C1 segment of cervical spinal cord (tissue), 14 donors: ENCODE measurements around the gene TOPBP1.
"Not testable (repeated sequence)": the region's sequence is repeated elsewhere in the genome, so short reads cannot be mapped to it uniquely, and the experiment has no call there.

Source experiments
- DNase-seq, 14 donors: peaks; one replicate each; lab custom pipeline; 2025; lab: John Stamatoyannopoulos, UW

TOPBP1 gene

GRCh38 chr3:133661454-133662277 is at the start of gene TOPBP1:
Gene TOPBP1 (minus strand): TSS chr3:133661941. CDS start chr3:133661127, 814 bp downstream.
- peak in 13 of 14 donors; percentile 16 to 79 (median 67) for DNase-seq

DNA sequence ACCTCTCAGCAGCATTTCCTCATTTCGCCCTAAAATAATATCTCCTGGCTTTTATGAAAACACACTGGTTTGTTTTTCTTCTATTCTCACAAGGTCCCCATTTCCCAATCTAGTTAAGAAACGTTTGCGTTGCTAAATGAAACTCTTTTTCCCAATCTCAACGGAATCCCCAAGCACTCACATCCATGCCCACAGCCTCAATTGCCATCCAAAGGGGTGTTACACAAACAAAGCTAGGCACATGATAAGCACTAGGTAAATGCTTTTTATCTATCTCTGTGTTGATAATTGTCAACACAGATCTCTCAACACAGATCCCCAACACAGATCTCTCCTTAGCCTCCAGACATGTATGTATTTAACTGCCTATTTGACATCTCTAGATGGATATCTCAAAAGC is 49.3 kb upstream of the TOPBP1 start:
- no peak for DNase-seq

DNA sequence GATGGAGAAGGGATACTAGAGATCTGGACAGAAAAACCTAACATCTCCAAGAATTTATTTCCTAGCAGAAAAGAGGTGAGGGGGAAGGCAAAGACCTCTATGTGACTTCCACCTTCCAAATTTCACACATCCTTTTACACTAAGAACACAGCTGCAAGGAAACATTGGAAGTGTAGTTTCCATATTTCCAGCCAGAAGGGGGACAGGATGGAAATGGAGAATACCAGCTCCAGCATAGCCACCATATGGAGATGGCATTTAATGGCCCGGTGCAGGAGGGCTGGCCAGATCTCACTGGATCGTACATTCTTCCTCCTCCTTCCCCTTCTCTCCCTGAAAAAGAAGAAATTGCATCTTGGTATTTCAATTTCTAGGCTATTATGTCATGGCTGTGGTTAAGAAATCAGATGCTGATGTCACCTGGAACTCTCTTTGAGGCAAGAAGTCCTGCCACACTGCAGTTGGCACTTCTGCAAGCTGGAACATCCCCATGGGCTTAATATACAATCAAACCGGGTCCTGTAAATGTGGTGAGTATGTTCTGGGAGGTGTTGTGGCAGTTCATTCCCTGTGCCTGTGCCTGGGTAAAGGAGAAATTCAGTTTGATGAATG is 47.5 kb upstream of the TOPBP1 start:
- no peak for DNase-seq

DNA sequence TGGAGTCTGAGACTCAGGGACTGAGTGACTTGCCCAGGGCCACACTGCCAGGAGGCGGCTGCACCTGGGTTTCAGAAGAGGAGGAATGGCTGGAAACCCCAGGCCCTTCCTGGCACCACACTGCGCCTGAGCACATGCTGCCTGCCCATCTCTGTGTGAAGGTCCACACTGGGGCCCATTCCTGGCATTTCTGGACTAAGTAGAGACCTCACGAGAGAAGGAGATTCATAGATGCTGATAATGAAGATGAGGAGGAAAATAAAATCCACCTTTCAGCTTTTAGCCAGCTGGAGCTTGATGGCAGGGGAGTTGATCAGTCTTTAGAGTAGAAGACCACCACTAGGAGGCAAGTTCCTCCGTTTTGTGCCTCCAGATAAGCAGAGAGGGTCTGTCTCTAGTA is 44.3 kb upstream of the TOPBP1 start:
- DNase-seq, result no peak

DNA sequence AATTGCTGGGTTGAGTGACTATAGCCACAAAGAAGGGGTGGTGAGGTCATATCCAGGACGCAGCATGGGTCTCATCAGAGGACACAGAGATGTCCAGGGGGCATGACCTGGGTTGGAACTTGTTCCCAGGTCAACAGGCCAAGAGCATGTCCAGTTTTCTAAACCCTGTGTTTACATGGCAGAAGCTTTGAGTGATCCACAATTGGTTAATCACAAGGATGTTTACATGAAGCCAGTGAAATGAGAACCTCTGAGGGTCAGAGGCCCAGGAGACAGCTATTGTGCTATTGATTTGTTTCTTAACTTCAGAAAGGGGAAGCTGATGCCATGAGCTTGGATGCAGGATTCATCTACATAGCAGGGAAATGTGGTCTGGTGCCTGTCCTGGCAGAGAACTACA is 42.2 kb upstream of the TOPBP1 start:
- no peak for DNase-seq

GRCh38 chr3:133701435-133702358 is 40.0 kb upstream of the TOPBP1 start:
- no peak for DNase-seq

DNA sequence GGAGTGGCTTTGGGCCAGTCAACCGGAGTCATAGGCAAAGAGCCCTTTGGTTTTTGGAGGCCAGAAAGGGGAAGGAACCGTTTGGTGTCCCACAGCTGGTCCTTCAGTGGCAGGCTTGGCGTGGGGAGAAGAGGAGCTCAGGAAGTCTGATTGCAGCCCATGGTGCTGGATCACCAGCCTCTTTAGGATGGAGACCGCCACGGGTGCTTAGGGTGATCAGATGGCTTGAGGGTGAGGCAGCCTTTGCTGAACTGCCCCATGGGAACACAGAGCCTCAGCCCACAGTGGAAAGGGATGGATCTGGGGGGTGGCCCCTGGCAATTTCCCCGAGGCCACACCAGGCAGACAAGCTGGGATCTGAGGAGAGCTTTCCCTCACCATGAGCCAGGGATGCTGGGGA is 38.6 kb upstream of the TOPBP1 start:
- DNase-seq, result no peak

- DNase-seq, result no peak
Observed at GRCh38 chr3:133699903-133700302, 38.2 kb upstream of the TOPBP1 start.

- DNase-seq, result no peak
Observed at GRCh38 chr3:133699467-133699866, 37.7 kb upstream of the TOPBP1 start.

GRCh38 chr3:133697960-133698359 is 36.2 kb upstream of the TOPBP1 start:
- DNase-seq, result no peak

DNA sequence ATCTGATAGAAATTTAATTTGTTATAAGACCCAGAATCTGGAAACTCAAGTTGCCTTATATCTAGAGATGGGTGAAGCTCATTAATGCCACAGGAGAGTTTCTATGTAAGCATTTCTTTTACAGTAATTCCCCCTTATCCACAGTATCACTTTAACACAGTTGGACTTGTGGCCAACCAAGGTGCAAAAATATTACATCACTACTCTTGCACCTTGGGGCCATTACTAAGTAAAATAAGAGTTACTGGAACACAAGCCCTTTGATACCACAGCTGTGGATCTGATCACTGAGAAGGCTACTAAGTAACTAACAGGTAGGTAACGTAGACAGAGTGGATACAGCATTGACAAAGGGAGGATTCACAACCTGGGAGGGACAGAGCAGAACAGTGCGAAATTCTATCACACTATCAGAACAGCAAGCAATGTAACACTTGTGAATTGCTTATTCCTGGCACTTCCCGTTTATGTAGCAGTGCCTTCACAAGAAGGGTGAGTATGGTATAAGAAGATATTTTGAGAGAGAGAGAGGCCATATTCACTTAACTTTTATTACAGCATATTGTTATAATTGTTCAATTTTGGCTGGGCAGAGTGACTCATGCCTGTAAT is 33.9 kb upstream of the TOPBP1 start:
- DNase-seq, result no peak

DNA sequence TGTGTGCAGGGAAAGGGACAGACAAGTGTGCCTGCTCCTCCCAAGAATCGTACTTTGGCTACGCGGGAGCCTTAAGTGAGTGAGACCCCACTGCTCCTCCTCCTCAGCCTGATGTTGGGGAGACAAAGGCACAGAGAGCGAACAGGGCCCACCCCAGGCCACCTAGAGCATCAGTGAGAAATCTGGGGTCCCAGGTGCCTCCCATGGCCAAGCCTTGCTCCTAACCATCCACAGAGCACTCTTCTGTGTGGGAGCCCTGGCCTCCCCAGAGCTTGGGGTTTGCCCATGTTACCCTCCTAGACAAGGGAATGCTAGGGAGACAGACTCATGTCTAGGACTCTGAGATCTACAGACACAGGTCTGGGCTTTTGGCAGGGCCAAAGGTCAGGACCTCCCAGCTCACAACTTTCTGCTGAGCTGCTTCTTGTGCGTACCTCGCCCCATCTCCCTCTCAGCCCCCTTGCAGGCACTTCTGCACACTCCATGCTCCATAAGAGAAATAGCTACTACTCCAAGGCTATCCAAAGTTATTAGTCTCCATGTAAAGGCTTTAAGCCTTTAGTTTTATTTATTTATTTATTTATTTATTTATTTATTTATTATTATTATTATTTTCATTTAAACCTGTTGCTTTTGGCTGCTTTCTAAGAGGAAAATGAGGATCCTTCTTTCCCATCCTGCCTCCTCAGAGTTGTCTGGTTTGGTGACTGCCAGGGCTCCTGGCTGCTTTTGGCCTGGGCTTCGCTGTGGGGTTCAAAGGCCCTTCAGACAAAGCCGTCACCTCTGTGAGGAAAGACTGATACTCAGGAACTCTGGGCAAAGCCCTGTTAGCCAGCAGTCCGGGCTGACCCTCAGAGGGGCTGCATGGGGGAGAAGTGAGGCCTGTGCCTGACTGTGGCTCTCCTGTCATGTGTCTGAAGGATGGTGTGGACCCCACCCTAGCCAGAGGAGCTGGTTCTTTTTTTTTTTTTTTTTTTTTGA is 32.8 kb upstream of the TOPBP1 start:
- DNase-seq, result no peak

GRCh38 chr3:133693821-133694220 is 32.1 kb upstream of the TOPBP1 start:
- no peak for DNase-seq

DNA sequence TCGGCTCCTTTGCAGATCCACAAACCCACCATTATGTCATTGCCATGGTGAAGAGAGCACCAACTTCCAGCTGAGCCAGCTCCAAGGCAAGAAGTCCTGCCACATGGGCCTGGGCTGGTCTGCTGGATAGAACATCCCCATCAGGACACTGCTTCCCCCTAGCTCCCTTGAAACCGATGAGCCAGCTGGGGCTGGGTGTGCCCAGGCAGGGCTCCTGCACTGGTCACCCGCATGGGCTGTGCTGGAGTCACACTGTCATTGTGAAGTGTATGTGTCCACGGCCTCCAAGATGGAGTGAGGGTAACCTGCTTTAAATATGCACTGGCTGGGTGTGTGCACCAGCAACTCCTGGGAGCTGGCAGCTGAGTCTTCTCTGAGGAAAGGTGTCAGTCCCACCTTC is 31.0 kb upstream of the TOPBP1 start:
- DNase-seq, result no peak

DNA sequence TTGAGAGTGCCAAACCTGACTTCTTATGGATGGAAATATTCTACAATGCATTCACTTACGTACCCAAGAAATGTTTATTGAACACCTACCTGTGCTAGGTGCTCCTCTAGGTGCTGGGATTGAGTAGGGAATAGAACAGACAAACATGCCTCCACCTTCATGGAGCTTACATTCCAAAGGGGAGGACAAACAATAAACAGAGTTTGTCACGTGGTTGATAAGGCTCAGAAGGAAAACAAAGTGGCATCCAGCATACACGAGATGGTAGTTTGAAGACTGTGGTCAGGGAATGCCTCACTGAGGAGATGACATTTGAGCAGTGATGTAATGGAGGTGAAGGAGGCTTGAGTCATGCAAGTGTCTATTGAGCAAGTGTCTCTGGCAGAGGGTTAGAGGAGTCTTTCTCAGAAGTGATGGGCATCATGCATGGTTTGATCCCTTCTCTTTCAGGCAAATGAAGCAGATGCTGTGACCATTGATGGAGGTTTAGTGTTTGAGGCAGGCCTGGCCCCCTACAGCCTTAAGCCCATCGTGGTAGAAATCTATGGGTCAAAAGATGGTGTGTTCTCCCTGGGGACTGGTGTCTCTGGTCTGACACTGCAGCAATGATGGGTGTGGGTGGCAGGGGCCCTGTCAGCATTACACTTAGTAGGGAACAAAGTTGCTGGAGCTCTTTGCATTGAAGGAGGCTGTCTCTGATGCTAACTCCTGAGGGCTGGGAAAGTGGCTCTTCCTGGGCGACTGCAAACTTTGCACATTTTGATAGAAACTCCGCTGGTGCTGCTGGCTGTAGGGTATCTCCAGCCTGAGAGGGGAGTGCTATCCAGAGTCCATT is 29.7 kb upstream of the TOPBP1 start:
- DNase-seq, result no peak

GRCh38 chr3:133677993-133678392 is 16.3 kb upstream of the TOPBP1 start:
- DNase-seq, result not testable (repeated sequence)

DNA sequence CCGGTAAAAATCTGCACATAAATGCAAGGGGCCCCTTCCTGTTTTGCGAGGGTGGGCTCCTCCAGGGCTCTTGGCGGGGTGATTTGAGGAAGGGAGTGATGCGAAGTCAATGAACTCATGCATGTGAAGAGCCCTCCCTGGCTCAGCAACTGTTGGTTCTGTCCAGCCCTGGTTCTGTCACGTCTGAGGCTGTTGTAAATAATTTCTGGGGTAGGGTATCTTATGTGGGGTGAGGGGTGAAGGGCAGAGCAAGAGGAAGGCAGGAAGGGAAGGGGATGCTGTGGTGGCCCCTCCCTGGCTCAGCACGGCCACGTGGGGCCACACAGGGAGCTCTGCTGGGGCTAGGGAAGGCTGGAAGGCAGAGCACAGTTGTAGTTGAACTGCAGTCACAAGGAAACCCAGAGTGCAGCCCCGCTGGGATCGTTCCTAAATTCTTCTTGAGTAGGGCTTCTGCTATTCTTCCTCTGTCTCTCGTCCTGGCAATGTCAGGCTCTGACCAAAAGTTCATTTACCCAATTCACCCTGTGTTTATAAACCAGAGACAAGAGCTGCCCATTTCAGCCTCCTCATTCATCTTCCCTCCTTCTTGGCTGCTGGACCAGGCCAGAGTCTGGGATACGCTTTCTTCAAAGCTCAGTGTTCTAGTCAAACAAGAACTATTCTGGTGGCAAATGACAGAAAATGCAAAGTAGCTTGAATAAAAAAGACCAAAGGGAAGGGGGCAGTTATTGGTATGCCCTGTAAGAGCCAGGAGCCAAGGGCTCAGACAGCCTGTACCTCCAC is 14.8 kb upstream of the TOPBP1 start:
- DNase-seq, result peak in 9 of 14 donors; percentile 6 to 46 (median 24)

DNA sequence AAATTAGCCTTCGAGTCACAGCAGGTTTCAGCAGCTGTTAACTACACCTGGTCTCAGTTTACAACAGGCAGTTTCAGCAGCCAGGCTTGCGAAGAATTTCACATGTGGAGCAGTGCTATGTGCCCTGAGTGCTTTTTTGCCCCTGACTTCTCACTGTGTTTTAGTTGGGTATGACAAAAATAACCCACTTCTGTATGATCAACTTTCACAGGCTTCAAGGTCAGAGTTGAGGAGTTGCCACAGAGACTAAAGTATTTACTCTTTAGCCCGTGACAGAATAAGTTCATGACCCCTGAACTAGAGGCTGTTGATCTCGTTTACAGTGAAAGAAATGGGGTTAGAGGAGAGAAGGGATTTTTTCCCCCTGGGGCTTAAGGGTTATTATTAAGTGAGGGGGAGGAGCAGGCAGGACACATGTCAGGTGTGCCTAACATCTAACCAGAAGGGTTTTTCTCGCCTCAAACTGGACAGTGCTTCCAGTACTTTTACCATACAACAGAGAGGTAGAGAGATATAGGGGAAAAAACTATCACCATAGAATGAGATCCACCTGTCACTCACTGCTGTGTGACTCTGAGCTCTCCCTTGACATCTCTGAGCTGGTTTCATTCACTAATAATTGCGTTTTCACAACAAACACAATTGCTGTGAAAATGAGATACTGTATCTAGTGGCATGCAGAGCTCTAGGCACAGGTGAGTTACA is 14.0 kb upstream of the TOPBP1 start:
- no peak for DNase-seq
